GM21717 (cell line): Measurements from ENCODE around the gene COQ10A.
"Not testable (repeated sequence)": the region's sequence is repeated elsewhere in the genome, so short reads cannot be mapped to it uniquely, and the experiment has no call there.

Source experiments
- ATAC-seq: cut with Tn5 transposase; IDR thresholded peaks from one replicate; pipeline ENCODE4 v1.9.1; 2021; ENCODE audit warnings: mild to moderate bottlenecking, moderate library complexity; ENCODE audit not compliant: unreplicated experiment

Gene COQ10A

DNA sequence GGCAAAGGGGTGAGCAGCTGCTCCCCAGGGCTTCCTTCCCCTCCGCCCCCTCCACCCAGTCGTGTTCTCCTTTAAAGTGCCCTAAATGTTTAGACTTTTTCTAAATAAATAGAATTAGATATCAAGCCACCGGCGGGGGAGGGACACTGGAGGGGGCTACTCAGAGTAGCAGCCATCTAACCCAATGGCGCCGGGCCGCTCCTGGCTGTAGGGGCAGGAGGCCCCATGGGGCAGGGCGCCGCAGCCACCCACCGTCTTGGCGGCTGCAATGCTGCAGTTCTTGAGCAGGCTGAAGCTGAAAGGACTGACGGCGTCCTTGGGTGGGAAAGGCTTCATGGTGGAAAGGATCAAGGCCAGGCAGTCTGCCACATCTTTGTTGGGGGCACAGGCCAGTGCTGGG, 23.8 kb upstream of the COQ10A start:
- ATAC-seq = no peak

DNA sequence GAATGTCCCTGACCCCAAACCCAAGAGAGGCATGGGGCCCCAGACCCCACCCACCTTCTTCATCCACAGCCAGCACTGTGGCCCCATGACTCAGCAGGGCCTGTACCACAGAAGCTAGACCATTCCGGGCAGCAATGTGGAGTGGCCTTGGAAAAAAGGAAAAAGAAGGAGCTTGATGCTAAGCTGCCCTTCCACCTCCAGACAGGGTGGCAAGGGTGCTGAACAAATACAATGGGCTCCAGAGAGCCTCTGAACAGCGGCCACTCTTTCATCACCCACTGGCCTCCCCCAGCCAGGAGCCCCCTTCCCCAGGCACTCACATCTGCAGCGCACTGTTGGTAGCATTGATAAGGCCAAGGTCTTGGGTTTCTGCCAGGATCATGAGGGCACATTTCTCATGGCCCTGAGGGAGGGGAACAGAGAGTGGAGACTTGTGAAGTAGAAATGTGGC, 23.0 kb upstream of the COQ10A start:
- ATAC-seq = no peak

DNA sequence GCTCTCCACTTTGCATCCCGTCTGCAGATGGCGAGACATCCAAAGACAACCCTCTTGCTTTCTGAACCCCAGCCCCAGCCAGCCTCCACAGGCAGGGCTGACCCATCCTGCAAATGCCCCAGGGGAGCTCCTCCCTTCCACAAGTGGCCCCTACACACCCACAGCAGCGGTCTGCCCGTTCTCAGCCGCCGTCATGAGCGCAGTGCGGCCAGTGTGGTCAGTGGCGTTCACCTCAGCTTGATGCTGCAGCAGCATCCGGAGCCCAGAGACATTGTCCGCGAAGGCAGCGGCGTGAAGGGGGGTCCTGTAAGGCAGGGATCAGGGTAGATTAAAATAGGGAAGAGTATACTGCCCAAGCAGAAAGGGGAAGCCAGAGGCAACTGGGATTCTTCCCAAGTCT, 22.2 kb upstream of the COQ10A start:
- no peak for ATAC-seq

DNA sequence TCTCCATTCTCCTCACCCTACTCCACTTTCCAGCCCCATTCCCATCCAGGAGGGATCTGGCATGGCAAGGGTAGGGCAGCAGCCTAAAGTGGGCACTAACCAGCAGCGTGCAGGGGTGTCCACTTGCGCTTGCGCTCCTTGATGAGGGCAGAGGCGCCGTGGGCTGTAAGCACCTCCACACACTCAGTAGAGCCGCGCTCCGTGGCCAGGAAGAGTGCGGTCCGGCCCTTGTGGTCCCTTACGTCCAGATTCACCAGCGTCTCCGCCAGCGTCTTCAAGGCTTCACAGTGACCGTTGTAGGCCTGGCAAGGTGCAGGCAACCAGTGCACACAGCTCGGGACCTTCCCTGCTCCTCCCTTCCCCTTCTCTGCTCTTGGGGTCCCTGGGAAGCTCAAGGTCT, 18.8 kb upstream of the COQ10A start:
- no peak for ATAC-seq

DNA sequence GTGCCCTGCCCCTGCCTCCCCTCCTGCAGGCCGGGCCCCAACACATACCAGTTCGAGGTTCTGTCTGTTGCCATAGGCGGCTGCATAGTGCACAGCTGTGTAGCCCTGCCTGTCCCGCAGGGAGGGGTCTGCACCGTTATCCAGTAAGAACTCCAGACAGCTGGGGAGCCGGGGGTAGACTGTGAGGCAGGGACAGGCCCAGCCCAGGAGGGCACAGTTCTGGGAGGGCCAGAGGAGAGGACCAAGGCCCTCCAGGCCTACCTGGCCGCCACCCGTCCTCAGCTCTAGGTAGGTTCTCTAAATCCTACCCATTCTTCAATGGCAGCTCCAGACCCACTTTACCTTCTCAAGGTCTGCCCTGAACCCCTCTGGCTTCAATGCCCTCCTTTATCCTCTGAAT, 18.0 kb upstream of the COQ10A start:
- ATAC-seq = no peak

DNA sequence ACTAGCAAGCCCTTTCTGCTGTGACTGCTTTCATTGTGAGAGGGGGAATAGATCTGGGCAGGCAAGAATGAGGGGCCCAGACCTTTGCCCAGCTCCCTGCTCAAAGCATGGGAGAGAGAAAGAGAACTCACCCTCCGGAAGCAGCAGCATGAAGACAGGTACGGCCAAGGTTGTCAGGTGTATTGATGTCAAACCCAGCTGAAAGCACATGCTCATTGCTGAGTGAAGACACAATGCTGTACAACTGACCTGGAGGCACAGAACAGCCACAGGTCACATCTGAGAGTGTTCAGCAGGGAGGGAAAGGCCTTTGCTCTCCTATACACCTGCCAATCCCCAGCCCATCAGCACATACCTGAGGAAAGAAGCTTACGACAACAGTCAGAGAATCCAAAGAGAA, 14.1 kb upstream of the COQ10A start:
- no peak for ATAC-seq

DNA sequence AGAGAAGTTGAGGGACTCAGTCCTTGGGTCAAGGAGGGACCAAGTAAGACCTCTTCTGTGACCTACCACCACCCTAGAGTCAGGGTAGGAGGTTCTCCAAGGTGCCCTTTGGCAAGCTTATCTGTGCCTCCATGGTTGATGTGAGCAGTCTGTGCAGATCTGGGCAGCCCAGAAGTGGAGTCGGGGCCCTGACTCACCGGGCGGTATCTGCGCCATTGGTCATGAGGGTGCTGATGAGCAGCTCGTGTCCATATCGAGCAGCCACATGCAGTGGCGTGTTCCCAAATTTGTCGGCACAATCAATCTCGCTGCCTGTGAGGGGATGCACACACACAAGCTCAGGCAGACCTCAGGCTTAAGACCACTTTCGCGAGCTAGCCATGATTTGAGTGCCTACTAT, 13.7 kb upstream of the COQ10A start:
- no peak for ATAC-seq

DNA sequence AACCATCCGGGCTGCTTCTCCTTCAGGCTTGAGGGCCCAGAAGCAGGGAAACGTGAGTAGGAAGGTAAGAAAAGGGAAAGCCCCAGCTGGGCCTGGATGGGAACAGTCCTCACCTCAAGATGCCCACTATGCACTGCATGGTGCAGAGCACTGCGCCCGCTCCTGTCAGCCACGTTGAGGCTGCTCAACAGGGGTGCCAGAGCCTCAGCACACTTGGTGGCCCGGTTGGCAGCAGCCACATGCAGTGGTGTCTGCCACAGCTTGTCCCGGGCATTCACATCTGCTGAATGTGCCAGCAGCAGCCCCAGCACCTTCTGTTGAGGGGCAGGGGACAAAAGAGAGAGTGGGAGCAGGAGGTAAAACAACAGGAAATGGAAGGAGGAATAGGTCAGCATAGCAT, 11.1 kb upstream of the COQ10A start:
- no peak for ATAC-seq

DNA sequence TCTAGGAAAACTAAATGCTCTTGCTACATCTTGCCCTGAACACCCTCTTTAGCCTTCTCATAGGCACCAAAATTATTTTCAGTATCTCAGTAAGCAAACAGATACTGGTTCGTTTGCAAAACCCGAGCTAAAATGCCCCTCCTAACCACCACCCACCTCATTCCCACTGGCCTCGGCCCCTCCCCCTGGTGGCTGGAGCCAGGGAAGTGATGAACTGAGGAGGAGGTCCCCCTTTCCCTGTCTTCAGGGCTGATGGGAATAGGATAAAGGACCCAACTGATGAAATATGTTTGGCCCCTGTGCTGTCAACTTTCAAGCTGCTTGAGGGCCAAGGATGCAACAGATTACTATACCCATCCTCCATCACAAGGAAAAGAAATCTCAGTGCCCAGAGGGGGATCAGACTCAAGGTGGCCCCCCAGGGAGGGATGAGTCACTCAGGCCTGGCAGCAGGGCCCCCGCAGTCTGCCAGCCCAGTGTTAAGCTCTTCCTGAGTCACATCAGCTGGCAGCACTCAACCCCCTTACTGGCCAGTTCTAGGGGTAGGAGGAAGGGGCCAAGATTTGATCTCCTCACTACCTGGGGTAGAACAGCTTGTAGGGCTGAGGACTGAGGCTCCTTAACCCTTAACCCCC, 10.3 kb upstream of the COQ10A start:
- ATAC-seq = no peak

DNA sequence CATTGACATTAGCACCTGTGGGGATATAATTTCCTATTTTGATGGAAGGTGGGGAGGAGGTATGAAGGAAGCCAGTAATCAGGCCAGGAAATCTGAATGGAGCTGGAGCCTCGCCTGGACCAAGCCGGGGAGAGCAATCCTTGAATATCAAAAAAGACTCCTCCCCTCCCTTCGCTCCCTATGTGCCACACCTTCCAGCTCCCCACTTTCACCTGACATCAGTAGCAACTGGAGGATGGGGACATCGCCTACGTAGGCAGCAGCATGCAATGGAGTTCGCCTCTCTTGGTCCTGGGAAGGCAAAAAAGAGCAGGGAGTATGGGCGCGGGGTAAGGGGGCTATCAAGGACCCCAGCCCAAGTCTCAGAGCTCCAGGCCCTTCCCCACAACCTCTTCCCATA, 9.7 kb upstream of the COQ10A start:
- no peak for ATAC-seq

DNA sequence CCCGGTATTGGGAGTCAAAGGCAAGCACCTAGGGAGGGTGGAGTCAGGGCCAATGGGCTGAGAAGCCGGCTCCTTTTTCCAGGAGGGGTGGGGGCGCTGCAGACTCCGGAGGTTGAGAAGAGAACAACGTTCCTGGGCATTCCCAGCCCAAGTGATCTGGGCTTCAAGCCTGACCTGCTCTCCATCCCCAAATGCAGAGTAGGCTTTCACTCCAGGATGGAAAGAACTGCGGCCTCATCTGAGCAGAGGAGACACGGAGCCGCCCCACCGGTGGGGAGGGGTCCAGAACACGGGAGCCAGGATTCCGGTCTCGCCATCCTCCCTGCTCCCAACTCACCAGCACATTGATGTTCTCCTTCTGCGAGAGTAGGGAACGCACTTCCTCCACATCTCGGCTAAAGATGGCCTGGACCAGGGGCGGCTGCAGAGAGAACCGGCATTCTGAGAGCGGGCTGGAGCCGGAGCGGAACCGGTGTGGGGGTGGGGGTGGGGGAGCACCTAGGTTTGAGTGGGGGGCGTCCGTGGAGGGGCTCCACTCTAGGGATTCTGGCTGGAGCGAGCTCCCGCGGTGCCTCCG, 9.2 kb upstream of the COQ10A start:
- ATAC-seq = peak; percentile 14

DNA sequence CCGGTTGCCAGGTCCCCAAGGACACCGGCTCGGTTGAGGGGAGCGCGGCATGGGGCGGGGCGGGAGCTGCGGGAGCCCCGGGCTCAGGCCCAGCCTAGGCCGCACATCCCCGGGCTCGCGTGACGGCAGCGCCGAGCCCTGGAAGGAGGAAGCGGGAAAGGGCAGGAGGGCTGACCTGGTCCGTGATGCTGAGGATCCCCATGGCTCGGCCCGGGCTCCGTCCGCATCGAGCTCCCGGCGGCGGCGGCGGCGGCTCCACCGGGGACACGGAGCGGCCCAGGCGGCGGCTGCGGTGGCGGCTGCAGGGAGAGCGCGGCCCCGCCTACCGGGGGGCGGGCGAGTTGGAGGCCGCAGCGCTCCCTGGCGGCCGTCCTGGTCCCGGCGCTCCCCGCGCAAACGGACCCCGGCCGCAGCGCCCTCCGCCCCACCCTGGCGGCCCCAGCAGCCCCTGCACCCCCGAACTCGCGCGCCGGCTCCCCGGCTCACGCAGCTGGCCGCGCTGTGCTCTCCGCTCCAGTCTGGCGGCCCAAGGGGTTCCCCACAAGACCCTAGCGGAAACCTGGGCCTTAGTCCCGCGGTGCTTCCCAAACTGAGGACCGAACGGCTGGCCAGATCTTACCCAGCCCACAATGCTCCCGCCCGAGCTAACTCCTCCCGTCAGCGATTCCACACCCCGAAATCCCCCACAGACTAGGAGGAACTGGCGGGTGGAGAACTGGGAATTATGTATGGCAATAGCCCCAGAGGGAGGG, 8.5 kb upstream of the COQ10A start, which contains the start of gene ANKRD52:
ANKRD52 (minus strand) TSS at position 317 of the 752 bp plus-strand sequence; CDS start at position 202, 115 bp downstream.
- peak; percentile 85 for ATAC-seq

DNA sequence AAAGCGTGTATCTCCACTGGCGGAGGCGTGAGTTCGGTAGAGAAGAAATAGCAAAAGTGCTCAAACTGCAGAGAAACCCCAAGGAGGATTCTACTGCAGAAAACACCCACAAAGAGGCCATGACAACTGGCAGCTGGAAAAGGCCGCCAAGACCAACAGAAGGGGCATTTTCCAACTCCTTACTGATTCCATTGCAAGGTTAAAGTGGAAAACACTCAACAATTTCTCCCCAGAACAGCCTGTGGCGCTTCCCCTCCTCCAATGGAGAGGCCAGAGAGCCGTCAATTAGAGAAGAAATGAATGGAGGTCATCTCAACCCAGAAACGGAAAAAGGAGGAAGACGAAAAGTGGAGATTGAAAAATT, 7.9 kb upstream of the COQ10A start:
- peak; percentile 12 for ATAC-seq

DNA sequence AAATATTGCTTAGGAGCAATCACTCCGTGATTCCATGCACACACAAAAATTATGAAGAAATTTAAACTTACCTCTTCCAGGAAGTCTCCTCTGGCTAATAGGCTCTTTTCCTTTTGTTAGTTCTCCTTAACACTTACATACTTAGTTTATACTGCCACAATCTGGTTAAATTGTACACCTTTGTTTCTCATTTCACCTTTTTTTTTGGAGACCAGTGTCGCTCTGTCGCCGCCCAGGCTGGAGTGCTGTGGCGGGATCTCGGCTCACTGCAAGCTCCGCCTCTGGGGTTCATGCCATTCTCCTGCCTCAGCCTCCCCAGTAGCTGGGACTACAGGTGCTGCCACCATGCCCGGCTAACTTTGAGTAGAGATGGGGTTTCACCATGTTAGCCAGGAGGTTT, 6.4 kb upstream of the COQ10A start:
- no peak for ATAC-seq

DNA sequence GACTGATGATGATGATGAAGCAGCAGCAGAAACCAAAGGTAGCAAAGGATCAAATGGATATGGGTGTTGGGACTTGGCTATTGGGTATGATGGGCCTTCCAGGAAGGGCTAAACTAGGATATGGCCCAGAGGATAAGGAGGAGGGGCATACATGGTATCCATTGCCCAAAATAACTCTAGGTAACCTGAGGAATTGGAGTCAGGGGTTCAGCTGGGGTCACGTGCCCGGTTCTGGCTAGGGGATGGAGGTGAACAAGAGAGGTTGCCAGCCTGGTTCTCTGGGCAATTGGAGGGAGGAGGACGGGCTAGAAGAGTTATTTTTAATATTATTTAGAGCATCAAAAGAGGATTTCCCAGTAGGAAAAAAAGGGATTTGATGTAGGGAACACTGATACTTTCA, 5.8 kb upstream of the COQ10A start:
- ATAC-seq = no peak

DNA sequence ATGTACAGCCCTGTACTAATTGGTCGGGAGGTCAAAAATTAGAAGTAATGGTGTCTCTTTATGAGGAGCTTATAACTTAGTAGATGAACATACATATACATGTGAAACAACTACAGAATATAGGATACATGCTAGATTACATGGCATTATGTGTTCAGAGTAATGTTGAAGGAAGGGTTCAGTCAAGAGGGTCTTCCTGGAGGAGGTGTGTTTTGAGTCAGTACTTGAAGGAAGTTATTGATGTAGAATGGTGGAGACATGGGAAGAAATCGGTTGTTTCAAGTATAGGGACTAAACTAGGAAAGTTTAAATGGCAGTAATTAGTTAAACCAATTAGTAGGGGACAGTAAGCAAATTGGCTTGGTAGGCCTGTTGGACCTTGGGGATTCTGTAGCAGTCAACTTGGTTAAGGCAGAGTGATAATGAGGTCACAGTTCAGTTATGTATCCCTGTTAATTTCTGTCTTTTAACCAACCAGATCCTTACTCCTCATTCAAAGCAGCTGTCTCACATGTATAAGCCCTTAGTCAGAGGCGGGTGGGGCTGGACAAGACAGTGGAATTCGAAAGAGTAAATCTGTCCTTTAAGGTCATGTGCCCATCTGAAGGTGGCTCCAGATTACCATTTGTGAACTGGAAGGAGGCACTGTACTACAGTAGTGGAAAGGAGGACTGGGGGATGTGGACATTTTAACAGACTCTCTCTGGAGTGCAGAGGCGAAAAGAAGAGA, 5.1 kb upstream of the COQ10A start:
- ATAC-seq = no peak

DNA sequence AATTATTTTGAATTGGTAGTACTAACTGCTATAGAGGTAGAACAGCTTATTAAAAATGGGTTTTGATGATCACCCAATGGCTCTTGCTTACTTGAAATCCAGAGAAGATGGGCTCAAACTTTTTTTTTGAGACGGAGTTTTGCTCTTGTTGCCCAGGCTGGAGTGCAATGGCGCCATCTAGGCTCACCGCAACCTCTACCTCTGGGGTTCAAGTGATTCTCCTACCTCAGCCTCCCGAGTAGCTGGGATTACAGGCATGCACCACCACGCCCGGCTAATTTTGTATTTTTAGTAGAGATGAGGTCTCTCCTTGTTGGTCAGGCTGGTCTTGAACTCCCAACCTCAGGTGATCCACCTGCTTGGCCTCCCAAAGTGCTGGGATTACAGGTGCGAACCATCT, 3.8 kb upstream of the COQ10A start:
- not testable (repeated sequence) for ATAC-seq

DNA sequence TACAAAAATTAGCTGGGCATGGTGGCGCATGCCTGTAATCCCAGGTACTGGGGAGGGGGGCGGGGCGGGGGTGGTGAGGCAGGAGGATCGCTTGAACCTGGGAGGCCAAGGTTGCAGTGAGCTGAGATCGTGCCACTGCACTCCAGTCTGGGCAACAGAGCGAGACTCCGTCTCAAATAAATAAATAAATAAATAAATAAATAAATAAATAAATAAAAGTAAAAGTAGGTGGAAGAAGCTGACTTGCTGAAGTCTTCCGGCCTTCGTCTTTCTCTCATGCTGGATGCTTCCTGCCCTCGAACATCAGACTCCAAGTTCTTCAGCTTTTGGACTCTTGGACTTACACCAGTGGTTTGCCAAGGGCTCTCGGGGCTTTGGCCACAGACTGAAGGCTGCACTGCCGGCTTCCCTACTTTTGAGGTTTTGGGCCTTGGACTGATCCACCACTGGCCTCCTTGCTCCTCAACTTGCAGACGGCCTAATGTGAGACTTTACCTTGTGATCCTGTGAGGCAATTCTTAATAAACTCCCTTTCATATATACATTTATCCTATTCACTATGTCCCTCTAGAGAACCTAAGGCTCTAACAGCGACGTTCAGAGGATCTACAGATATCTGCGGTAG, 562 bp upstream of the COQ10A start:
- ATAC-seq = not testable (repeated sequence)

DNA sequence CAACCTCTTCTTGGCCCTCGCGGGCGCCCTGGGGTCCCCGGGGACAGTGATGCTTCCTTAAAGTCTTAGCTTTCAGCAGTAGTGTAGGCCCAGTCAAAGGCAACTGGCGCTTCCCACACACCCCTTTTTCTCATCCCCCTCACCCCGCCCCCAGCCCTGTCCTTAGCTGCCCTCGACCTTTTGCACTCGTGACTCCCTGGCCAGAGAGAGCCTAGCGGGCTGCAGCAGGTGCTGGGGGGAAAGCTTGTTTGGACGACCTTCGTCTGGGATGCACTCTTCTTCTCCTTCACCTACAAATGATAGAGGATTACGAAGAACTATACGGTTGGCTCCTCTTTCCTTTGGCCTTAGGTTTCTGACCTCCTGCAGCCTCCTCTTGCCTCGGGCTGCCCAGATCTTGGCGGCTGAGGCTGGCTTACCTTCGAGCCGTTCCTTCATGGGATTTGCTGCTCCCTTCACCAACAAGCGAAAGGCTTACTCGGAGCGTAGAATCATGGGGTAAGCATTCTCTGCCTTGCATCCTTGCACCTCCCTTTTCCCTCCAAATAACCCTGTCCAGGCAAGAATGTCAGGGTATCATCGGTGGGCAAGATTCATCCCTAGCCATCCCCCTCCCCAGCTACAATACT, 815 bp downstream of the COQ10A start:
- no peak for ATAC-seq

DNA sequence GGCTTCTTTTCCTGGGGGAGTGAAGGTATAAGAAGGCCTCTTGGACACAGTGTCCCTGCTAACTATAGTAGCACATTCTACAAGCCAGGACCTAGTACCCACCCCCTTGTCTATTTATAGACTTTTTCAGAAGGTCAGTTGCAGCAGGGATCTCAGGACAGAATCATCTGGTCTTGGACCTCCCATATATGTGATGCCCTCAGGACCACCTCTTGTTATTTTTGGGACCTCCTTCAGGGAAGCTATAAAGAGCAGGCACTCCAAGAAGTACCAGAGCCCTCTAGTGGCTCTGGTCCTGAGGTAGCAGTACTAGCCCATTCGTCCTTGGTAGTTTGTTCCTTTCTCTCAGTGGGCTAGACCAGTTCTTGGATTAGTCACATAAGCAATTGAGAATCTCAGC, 4.3 kb downstream of the COQ10A start:
- ATAC-seq = no peak

DNA sequence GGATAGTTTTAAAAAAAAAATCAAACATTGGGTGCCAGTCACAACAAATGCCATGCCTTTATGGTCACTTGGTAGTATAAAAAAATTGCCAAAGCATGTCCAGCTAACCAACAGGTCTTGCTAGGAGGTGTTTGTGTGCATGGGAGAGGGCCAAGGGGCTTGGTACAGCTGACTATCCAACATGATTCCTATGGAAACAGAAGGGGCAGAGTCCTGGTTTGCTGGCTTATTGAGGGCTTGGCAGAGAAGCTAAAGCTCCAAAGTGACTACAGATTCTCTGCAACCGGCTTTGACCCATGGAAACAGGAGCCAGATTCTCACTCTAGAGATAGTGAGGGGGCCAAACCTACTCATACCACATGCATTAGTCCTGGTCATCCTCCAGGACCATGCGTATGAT, 5.7 kb downstream of the COQ10A start:
- not testable (repeated sequence) for ATAC-seq
